Ovary (tissue), 3 donors: Measurements from ENCODE around the gene RPS21.

Source experiments
- CTCF ChIP-seq, 3 donors: fragments of 450-650 bp in 2 of 3; fragments of 200-600 bp in 1 of 3; IDR thresholded peaks; one replicate each; pipeline versions ENCODE4 v1.5.1 to v1.8.0; 2016 to 2022; ENCODE audit warnings: antibody characterized with exemption in 3 of 3, mild to moderate bottlenecking in 1 of 3
- EP300 ChIP-seq: sonication (generic); formaldehyde crosslinking; IDR thresholded peaks from one replicate; pipeline ENCODE4 v1.6.1; 2017; ENCODE audit warnings: antibody characterized with exemption
- POLR2A ChIP-seq: fragments of 450-650 bp; IDR thresholded peaks from one replicate; pipeline ENCODE4 v1.6.1; 2017; ENCODE audit warnings: antibody characterized with exemption, mild to moderate bottlenecking, moderate library complexity
- donor health status: DM: no; HTN: no; CAD: no.

- TF ChIP-seq POLR2A (no peak), CTCF (IDR thresholded peaks at IDR 0.05) (no peak), EP300 (no peak)
Measured at GRCh38 chr20:62394248-62395245, 7.6 kb downstream of the RPS21 start.
